HTERT RPE-1 (cell line): ENCODE measurements around the gene STUB1.

Experiments used
- in situ Hi-C: fragments of 300-500 bp; cut with MboI; formaldehyde crosslinking; loops from 4 replicates; pipeline ENCODE4 v1.14.3; 2020; ENCODE audit warnings: low sequenced_read_pairs

The STUB1 gene

DNA sequence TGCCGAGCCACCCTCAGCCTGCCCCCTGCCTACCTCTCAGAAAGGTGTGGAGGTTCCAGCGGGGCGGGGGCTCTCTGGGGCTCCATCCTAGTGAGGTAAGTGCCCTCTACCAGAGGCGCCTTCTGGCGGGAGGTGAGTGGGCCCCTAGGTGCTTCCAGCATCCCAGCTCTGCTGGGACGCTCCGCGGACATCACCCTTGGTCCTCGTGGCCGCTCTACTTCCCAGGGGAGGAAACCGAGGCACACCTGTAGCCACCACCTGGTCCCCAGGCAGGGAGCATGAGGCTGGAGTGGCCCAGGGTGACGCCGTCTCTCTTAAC lies 37.2 kb upstream of the STUB1 start:
- in situ Hi-C loops = no loop called here

DNA sequence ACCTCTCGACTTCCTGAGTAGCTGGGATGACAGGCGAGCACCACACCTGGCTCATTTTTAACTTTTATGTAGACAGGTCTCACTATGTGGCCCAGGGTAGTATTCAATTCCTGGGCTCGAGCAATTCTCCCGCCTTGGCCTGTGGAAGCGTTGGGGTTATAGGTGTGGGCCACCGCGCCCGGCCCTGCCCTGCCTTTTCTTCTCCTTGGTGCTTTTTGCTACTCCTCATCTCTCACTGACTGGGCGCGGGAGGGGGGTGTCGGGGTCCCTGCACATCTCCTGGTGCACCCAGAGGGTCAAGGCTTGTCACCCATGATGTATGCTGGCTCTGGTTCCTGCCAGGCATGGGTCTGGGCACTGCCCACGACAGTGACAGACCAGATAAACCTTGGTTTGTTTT lies 35.7 kb upstream of the STUB1 start:
- in situ Hi-C loops = no loop called here

DNA sequence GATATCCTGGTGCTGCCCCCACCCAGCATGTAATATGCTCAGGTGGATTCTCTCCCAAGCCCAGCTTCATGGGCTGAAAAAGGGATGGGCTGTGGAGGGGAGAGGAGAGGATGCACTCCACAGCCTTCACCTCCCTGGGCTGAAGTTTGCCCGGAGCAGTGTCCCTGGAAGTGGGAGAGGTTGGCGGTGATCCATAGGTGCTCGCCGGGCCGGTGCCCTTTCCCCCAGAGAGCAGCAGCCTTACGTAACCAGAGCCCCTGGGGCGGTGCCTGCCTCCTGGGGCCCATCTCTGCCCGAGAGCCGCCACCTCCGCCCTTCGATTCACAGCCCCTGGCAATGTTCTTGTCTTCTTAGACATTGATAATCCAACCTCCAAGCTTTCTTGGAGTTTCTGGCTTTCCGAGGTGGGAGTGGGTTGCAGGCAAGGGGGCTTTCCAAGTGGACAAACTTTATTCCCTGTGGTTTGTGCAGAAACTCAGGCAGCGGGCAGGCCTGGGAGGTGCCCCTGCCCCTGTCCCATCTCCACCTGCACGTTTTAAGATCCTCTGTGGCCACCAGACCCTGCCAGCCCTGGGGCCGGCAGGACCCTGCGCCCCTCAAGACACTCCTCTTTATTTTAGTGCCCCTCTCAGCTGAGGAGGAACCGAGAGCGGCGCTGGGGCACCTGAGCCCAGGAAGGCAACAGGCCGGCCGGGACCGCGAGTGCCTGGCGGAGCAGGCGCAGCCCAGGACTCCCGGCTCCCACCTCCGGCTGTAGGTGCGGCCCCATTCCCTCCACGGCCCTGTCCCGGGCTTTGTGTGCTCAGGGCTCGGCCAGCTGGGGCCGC lies 34.1 kb upstream of the STUB1 start:
- in situ Hi-C loops = no loop called here

DNA sequence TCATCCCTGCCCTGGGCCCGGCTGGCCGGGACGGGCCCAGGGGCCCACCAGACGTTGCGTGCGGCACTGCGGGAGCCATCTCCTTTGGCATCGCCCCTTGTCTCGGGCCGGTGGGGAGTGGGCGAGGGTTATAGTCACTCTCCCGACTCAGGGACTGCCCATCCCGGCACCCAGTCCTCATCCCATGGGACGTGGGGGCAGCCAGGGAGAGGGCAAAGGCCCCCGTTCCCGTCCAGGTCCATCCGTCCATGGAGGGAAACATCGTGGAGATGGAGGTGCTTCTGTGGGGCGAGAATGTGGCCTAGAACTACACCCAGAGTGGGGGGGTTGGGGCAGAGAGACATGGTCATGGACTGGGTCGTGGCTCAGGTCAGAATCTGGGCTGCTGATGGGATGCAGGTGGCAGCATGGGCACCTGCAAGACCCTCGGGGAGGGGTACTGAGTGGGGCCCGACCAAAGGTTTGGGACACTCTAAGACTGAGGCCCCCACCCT lies 33.5 kb upstream of the STUB1 start:
- in situ Hi-C loops = no loop called here

DNA sequence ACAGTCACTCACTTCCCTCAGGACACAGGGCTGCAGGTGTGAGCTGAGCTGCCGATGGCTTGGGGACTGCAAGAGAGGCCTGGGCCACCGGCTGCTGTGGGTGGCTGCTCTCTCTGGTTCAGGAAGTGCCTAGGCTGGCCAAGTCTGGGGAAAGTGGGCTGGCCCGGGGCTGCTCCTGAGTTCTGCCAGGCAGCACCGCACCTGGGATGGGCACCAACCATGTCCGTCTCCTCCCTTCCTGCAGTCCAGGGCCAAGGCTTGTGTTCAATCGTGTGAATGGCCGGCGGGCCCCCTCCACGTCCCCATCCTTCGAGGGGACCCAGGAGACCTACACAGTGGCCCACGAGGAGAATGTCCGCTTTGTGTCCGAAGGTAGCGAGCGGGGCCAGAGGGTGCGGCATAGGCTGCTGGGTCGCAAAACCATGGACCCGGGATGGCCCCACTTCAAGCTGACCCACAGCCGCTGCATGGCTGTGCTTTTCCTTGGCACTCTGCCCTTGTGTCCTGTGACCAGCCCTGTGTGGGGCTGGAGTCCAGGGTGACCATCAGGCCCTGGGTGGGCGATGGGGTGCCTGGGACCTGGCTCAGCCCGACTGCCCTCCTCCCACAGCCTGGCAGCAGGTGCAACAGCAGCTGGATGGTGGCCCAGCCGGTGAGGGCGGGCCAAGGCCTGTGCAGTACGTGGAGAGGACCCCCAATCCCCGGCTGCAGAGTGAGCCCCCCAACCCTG lies 32.9 kb upstream of the STUB1 start:
- in situ Hi-C loops = no loop called here

DNA sequence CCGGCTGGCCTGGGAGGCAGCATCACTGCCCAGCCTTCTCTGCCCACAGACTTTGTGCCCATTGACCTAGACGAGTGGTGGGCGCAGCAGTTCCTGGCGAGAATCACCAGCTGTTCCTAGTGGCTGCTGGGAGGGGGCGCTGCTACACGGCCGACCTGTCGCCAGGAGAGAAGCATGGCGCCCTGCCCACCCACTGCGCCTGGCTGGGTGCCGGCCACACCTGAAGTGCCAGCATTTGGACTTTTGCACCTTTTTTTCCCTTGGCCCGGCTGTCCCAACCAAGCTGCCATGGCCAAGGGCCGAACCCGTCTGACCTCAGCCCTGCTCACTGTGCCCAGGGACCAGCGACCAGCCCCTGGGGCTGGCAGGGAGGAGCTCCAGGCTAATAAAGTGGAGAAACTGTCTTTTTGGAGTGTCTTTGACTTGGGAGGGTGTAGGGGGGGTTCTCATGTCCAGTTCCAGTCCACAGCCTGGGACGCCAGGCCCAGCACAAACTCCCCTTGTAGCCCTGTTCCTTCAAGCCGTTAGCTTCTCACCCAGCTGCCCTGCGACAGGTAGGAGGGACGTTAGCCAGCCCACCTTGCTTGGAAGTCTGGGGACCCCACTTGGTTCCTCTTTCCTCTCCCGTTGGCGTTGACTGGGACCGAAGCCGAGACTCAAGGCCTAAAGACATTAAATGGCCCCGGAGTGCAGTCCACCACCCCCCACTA lies 32.0 kb upstream of the STUB1 start:
- in situ Hi-C loops = no loop called here

DNA sequence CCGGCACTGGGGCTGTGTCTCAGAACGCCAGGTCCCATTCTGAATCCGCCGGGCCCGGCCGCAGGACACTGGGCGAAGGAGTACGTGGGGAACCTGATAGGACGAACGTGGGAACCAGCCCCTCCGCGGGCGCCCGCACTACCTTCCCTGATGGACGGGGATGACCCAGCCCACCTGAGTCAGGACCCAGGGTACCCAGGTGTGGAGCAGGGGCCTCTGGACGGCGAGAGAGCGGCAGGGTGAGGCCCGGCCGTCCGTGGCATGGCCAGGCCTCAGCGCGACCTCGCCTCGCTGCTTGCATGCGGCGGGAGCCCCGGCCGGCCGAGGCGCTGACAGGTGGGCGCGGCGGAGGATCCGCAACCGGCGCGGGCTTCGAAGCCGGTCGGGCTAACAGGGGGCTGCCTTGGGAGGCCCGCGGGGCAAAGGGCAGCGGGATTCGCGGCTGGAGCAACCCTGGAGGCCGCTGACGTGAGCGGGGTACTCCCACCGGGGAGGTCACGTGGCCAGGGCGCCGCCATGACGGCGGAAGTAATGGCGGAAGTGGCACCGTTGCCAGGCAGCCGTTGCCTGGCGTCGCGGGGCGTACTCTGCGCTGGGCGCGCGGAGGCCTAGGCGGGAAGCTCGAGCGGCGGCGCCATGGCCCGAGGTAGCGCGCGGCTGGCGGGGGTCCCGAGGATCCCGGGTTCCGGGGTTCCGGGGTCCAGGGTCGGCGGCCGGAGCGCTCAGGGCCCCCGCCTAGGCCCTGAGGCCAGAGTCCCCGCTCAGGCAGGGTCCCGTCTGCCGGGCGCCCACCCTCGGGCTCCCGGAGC lies 31.2 kb upstream of the STUB1 start, which contains the start of gene WDR90:
Gene WDR90, plus strand, starts transcription at position 585 of the 809 bp plus-strand sequence. Its CDS starts 52 bp downstream, at position 637.
- in situ Hi-C loops = no loop called here

DNA sequence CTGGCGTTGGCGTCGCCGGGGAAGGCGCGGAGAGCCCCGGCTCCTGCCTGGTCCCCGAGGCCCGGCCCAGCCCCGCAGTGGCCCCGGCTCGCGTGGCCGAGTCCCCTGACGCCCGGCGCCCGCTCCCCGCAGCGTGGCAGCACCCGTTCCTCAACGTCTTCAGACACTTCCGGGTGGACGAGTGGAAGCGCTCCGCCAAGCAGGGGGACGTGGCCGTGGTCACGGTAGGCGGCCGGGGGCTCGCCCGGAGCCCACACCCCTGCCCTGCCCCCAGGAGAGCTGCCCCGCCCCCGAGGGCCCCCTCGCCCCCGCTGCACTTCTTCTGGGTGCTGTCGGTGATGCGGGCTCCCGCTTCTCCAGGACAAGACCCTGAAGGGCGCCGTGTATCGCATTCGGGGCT lies 30.6 kb upstream of the STUB1 start:
- in situ Hi-C loops = no loop called here

DNA sequence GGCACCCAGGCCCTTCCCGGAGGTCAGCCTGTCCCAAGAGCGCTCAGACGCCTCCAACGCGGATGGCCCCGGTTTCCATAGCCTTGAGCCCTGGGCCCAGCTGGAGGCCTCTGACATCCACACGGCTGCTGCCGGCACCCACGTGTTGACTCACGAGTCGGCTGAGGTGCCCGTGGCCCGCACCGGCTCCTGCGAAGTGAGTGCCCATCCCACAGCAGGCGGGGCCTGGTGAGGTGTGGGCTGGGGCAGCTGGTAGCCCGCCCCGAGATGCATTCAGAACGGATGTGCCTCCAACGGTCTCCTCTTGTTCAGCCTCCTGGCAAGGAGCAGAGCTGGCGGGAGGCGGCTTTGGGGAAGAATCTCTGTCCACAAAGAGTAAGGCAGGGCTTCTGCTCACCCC lies 28.4 kb upstream of the STUB1 start:
- in situ Hi-C loops = no loop called here

DNA sequence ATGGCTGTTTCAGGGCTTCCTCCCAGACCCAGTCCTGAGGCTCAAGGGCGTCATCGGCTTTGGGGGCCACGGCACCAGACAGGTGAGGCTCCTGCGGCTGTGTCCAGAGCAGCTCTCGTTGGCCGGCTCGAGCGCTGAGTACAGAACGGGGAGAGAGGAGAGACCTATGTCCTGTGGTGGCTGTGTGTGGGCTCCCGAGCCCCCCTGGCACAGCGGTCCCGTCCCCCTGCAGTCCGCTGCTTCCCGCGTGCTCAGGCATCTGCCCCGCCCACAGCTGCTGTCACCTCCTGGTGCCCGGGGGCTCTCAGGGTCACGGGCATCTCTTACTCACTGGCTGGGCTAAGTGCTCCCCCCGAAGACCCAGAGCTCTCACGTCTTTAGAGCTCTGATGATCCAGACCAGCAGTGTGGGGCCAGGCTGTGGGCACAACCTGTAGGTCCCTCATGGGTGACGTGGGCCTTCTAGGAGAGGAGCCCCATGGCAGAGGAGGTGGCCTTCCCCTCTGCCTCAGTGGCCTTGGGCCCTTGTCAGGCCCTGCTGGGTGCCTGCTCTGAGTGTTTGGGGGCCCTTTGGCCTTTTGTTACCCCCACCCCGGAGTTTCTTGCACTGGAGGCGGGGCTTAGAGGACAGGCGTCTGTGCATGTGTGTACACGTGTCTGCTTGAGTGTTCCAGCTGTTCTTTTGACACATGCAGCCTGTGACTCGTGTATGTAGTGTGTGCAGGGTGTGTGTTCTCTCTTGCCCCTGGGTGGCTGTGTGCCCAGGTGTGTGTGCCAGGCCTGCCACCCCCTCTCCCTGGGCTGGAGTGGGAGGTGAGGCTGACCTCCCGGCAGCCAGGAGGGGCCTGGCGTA lies 27.5 kb upstream of the STUB1 start:
- in situ Hi-C loops = no loop called here

DNA sequence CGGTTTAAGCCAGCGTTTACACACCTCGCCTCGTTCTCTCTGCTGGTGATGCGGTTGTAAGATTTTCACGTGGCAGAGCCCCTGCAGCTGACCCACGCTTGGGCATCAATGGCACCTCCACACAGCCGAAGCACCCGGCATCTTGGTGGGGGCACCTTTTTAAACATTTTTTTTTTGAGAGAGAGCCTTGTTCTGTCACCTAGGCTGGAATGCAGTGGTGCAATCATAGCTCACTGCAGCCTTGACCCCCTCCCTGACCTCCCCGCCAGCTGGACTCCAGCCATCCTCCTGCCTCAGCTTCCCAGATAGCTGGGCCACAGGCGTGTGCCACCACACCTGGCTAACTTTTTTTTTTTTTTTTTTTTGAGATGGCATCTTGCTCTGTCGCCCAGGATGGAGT lies 26.2 kb upstream of the STUB1 start:
- in situ Hi-C loops = no loop called here

DNA sequence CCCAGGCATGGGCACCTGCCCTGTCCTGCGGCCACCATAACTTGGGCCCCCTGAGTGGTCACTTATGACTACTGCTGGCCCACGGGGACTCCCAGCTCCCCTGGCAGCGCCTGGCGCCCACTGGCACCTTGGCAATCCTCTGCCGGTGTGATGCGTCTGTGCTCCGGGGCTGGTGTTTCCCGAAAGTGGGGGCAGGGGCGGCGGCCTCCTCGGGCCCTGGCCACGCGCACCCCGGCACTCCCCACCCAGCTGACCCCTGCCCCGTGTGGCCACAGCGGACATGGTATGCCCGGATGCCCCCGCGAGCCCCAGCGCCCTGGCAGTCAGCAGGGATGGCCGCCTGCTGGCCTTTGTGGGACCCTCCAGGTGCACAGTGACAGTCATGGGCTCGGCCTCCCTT lies 22.7 kb upstream of the STUB1 start:
- in situ Hi-C loops = no loop called here

DNA sequence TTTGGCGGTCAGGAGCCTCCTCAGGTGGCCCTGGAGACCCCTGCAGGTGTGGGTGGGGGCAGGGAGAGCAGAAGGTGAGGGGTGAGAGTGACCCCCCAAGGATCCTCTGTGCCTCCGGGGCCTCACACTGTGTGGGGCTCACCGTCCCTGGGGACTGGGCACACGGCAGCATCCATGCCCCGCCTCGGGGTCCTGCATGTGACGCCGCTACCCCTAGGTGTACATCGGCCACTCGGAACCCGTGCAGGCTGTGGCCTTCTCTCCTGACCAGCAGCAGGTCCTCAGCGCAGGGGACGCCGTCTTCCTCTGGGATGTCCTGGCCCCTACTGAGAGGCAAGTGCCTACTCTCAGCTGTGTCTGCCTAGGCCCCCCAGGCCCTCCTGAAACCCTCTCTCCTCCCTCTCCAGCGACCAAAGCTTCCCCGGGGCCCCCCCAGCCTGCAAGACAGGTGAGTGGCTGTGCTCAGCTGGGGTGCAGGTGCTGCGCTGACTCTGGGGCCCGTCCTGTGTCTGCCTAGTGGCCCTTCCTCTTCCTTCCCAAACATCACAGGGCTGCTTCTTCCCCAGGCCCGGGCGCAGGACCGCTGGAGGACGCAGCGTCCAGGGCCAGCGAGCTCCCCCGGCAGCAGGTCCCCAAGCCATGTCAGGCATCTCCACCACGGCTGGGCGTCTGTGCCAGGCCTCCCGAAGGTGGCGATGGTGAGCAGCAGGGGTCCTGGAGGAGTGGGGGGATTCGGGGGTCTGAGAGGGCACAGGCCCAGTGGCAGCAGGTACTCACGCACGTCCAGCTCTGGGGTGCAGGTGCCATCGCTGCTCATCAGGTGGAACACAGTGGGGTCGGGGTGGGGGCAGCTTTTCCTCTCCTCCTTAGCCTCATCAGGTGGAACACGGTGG lies 21.3 kb upstream of the STUB1 start:
- in situ Hi-C loops = no loop called here

DNA sequence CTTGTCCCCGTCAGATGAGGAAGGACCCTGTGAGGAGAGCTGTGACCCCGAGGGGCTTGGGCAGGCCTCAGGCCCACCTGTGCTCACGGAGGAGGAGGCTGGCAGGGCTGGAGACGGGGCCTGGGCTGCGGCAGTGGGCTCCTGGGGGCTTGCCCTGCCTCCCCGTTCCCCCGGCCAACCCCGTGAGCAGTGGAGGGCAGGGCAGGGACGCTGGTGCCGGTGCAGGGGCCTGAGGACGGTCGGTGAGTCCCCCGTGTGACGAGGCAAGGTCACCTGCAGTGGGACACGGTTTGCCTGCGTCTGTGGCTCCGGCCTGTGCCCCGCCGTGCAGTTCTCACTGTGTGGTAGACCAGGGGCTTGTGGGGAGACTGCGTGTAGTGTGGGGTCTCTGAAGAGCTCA lies 20.6 kb upstream of the STUB1 start:
- in situ Hi-C loops = no loop called here

DNA sequence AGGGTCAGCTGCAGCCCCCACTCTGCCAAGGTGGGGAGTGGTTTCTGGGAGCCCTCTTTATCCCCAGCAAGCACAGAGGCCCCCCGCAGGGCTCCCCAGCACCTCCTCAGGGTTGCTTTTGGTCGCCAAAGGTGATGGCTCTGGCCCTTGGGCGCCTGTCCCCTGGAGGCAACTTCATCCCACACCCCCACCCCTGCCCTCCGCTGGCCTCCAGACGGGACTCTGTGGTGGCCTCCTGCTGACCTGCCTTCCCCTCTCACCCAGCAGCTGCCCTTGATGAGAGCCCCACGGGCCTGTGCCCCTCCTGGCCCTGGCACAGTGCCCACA lies 20.1 kb upstream of the STUB1 start:
- in situ Hi-C loops = no loop called here

DNA sequence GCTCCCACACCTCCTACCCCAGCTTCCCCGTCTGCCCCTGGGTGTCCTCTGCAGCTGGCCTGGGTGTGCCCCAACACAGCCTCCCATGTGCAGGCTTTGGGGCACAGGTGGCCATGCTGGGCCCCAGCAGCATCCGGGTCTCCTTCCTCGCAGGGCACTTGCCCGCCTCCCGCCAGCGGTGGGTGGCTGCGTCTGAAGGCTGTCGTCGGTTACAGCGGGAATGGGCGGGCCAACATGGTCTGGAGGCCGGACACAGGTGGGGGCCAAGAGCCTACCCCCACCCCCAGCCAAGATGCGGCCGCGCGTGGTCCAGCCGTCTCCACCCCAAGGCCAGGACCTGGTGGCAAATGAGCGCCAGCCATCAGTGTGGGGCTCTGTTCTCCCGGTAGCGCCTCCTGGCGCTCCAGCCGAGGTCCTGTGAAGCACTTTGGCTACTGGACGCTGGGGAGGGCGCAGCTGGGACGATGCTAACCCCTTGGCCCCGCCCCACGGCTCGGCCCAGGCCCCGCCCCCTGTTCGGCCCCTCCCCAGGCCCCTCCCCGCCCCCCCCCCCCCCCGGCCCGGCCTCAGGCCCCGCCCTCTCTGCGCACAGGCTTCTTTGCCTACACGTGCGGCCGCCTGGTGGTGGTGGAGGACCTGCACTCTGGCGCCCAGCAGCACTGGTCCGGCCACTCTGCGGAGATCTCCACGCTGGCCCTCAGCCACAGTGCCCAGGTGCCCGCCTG lies 19.6 kb upstream of the STUB1 start:
- in situ Hi-C loops = no loop called here

DNA sequence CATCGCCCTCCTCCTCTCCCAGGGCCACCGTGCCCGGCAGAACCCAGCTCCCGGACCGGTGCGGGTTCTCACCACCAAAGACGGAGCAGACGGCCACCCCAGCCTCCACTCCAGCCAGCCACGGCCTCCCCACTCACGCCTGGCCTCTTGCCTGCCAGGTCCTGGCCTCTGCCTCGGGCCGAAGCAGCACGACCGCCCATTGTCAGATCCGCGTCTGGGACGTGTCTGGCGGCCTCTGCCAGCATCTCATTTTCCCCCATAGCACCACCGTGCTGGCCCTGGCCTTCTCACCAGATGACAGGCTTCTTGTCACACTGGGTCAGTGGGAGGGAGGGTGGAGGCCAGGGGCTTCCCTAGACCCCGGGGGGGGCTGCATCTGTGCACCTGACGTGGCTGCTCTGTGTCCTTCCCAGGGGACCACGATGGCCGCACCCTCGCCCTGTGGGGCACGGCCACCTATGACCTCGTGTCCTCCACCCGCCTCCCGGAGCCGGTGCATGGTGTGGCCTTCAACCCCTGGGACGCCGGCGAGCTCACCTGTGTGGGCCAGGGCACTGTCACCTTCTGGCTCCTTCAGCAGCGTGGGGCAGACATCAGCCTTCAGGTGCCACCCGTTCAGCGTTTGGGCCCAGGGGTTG lies 18.9 kb upstream of the STUB1 start:
- in situ Hi-C loops = no loop called here

DNA sequence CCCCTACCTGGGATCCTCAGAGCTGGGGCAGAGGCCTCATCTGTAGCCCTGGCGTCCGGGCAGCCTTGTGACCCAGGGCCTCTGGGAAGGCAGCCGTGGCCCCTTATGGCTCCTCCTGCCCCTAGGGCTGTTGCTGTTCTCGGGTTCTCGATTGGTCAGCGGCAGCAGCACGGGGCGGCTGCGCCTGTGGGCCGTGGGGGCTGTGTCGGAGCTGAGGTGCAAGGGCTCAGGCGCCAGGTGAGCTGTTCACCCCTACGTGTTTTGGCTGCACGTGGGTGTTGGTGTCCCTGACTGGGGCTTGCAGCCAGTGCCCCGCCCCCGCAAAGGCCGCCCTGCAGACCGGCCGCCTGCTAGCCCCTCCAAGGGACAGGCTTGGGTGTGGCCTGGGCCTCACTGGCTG lies 18.1 kb upstream of the STUB1 start:
- in situ Hi-C loops = no loop called here
